HCT116 (cell line): ENCODE data around the gene GALC. TPM values are rescaled to one million over a fixed set of nuclear protein-coding genes. Genes with fewer than 3 reads are reported as not detected.

ENCODE experiments used
- ATAC-seq: fragments of 200-7000 bp; cut with Tn5 transposase; 2 replicates; pipeline ENCODE4 v1.9.1; 2020; ENCODE audit warnings: mild to moderate bottlenecking, moderate library complexity
- BruUV-seq: library from RNA; stranded (reverse); fragments of 400-500 nt; replicated peaks from 2 replicates; lab custom pipeline; 2021; lab: Mats Ljungman, UMichigan
- CTCF ChIA-PET: fragments of 300-600 bp; sonication (Branson Sonifier 250); formaldehyde crosslinking; loops from one replicate; lab custom pipeline; 2021; ENCODE audit warnings: antibody characterized with exemption; lab: Charles Lee
- POLR2A ChIA-PET: fragments of 300-600, 350-600 bp; sonication (Branson Sonifier 250); formaldehyde crosslinking; loops from one replicate; lab custom pipeline; 2021; ENCODE audit warnings: antibody characterized with exemption; lab: Charles Lee
- RAD21 ChIA-PET, 2 experiments: fragments of 300-600 bp; sonication (Branson Sonifier 250); formaldehyde crosslinking; loops; one replicate each; lab custom pipeline; 2023; ENCODE audit warnings: low total read pairs in 2 of 2; ENCODE audit not compliant: uncharacterized antibody in 2 of 2, unreplicated experiment in 2 of 2, low non-redundant PET in 1 of 2; lab: Charles Lee
- DNase-seq: peaks from one replicate; pipeline ENCODE4 v3.0.0-alpha.2; 2010; ENCODE audit warnings: low read depth, low spot score
- H2AFZ ChIP-seq: fragments of 200-600 bp; shearing (Covaris generic), sonication (generic); 2 replicates; pipeline ENCODE4 v1.6.1; 2017; ENCODE audit warnings: low read depth, mixed run types, mixed read lengths, antibody characterized with exemption, low read length; ENCODE audit not compliant: poor library complexity, severe bottlenecking
- H3K27ac ChIP-seq: 2 replicates; pipeline ENCODE4 v1.5.1; 2012; ENCODE audit warnings: low read depth, low read length
- H3K27me3 ChIP-seq: fragments of 200-600 bp; sonication (generic); 2 replicates; pipeline ENCODE4 v1.6.1; 2016; ENCODE audit warnings: mixed run types, low read length, mixed read lengths; ENCODE audit not compliant: insufficient read depth
- H3K36me3 ChIP-seq, 2 experiments: fragments of 200-500 bp in 1 of 2; fragments of 200-600 bp in 1 of 2; sonication (Bioruptor generic) in 1 of 2; sonication (generic) in 1 of 2; 2 replicates each; pipeline versions ENCODE4 v1.5.1 to v1.6.1; 2014 to 2016; ENCODE audit warnings: low read length in 2 of 2, inconsistent platforms in 1 of 2, mixed read lengths in 1 of 2, mixed run types in 1 of 2; ENCODE audit not compliant: insufficient read depth in 2 of 2, control insufficient read depth in 1 of 2
- H3K4me1 ChIP-seq, 2 experiments: fragments of 200-600 bp in 1 of 2; sonication (generic) in 1 of 2; 2 replicates each; pipeline versions ENCODE4 v1.5.1 to v1.6.1; 2012 to 2017; ENCODE audit warnings: low read length in 2 of 2, inconsistent platforms in 1 of 2, mild to moderate bottlenecking in 1 of 2, mixed read lengths in 1 of 2, mixed run types in 1 of 2, moderate library complexity in 1 of 2; ENCODE audit not compliant: insufficient read depth in 2 of 2, control insufficient read depth in 1 of 2
- H3K4me2 ChIP-seq: fragments of 200-600 bp; sonication (generic); 2 replicates; pipeline ENCODE4 v1.6.1; 2017; ENCODE audit warnings: mixed run types, low read length, mixed read lengths
- H3K4me3 ChIP-seq, 2 experiments: fragments of 200-600 bp in 1 of 2; sonication (generic) in 1 of 2; replicated peaks in 1 of 2; 2 replicates each; pipeline ENCODE4 v1.5.1; 2011 to 2016; ENCODE audit warnings: low read length in 2 of 2, control low read depth in 1 of 2, low read depth in 1 of 2, mild to moderate bottlenecking in 1 of 2, mixed read lengths in 1 of 2, mixed run types in 1 of 2
- H3K79me2 ChIP-seq: fragments of 200-600 bp; sonication (generic); 2 replicates; pipeline ENCODE4 v1.6.1; 2017; ENCODE audit warnings: mild to moderate bottlenecking, mixed run types, low read length, moderate library complexity, mixed read lengths; ENCODE audit not compliant: insufficient read depth
- H3K9ac ChIP-seq: fragments of 200-600 bp; sonication (generic); 2 replicates; pipeline ENCODE4 v1.6.1; 2016; ENCODE audit warnings: low read length, mixed read lengths
- H3K9me2 ChIP-seq: fragments of 200-600 bp; sonication (generic), shearing (Covaris generic); 2 replicates; pipeline ENCODE4 v1.6.1; 2017; ENCODE audit warnings: mixed run types, mild to moderate bottlenecking, moderate library complexity; ENCODE audit not compliant: insufficient read depth
- H3K9me3 ChIP-seq, 2 experiments: fragments of 200-500 bp in 1 of 2; fragments of 200-600 bp in 1 of 2; sonication (Bioruptor generic) in 1 of 2; sonication (generic) in 1 of 2; 2 replicates each; pipeline ENCODE4 v1.6.1; 2014 to 2017; ENCODE audit warnings: low read length in 2 of 2, mixed read lengths in 2 of 2, inconsistent platforms in 1 of 2, low read depth in 1 of 2, mild to moderate bottlenecking in 1 of 2, mixed run types in 1 of 2, moderate library complexity in 1 of 2; ENCODE audit not compliant: control insufficient read depth in 1 of 2, insufficient read depth in 1 of 2
- H4K20me1 ChIP-seq: fragments of 200-600 bp; sonication (generic), shearing (Covaris generic); 2 replicates; pipeline ENCODE4 v1.6.1; 2017; ENCODE audit warnings: mixed run types, mild to moderate bottlenecking, moderate library complexity; ENCODE audit not compliant: insufficient read depth
- ATF3 ChIP-seq: IDR thresholded peaks from 2 replicates; pipeline ENCODE4 v1.6.1; 2012
- CEBPB ChIP-seq: IDR thresholded peaks from 2 replicates; pipeline ENCODE4 v1.6.1; 2012; ENCODE audit warnings: low read depth
- EGR1 ChIP-seq: IDR thresholded peaks from 2 replicates; pipeline ENCODE4 v1.6.1; 2012; ENCODE audit warnings: low read depth
- ELF1 ChIP-seq: IDR thresholded peaks from 2 replicates; pipeline ENCODE4 v1.6.1; 2012; ENCODE audit warnings: low read depth, borderline replicate concordance
- FOSL1 ChIP-seq: IDR thresholded peaks from 2 replicates; pipeline ENCODE4 v1.6.1; 2012; ENCODE audit warnings: low read depth
- JUND ChIP-seq: IDR thresholded peaks from 2 replicates; pipeline ENCODE4 v1.6.1; 2012
- POLR2A ChIP-seq: IDR thresholded peaks from 2 replicates; pipeline ENCODE4 v1.7.0; 2011; ENCODE audit warnings: borderline replicate concordance; ENCODE audit not compliant: insufficient read depth, insufficient read length; ENCODE audit errors: extremely low read depth
- POLR2AphosphoS5 ChIP-seq: IDR thresholded peaks from 2 replicates; pipeline ENCODE4 v1.6.1; 2011; ENCODE audit warnings: mild to moderate bottlenecking, low read depth, low read length, moderate library complexity
- RAD21 ChIP-seq: IDR thresholded peaks from 2 replicates; pipeline ENCODE4 v1.6.1; 2012; ENCODE audit warnings: low read depth, mild to moderate bottlenecking
- SIN3A ChIP-seq: IDR thresholded peaks from 2 replicates; pipeline ENCODE4 v1.6.1; 2012; ENCODE audit warnings: low read depth
- SP1 ChIP-seq: IDR thresholded peaks from 2 replicates; pipeline ENCODE4 v1.6.1; 2012; ENCODE audit warnings: low read depth
- SRF ChIP-seq: IDR thresholded peaks from 2 replicates; pipeline ENCODE4 v1.6.1; 2012; ENCODE audit warnings: low read depth
- YY1 ChIP-seq: IDR thresholded peaks from 2 replicates; pipeline ENCODE4 v1.6.1; 2011; ENCODE audit warnings: low read length, low read depth, moderate library complexity, mild to moderate bottlenecking; ENCODE audit not compliant: insufficient replicate concordance; ENCODE audit errors: extremely low read depth
- ZBTB33 ChIP-seq: IDR thresholded peaks from 2 replicates; pipeline ENCODE4 v1.6.1; 2011; ENCODE audit warnings: mild to moderate bottlenecking, low read length, moderate library complexity; ENCODE audit not compliant: insufficient replicate concordance; ENCODE audit errors: extremely low read depth
- ZNF274 ChIP-seq: fragments of 200-500 bp; sonication (Bioruptor generic); IDR thresholded peaks from 2 replicates; pipeline ENCODE4 v1.6.1; 2014; ENCODE audit warnings: mild to moderate bottlenecking, low read depth, low read length, inconsistent platforms
- intact Hi-C: fragments of 100-400 bp; cut with micrococcal nuclease; formaldehyde crosslinking; loops from 2 replicates; pipeline ENCODE4 v1.10.0; 2022
- total RNA-seq: library from RNA; stranded (reverse); gene quantifications from one replicate; pipeline ENCODE4 v1.2.1, GENCODE V29; 2021; ENCODE audit not compliant: unreplicated experiment
- TF ChIP-seq, protein P1 (sequence below), 3 experiments: fragments of 200-600 bp in 1 of 3; sonication (generic) in 1 of 3; IDR thresholded peaks in 2 of 3; conservative IDR thresholded peaks in 1 of 3; 2 replicates each; pipeline ENCODE4 v1.5.1; 2012 to 2017; ENCODE audit warnings: low read depth in 2 of 3, low read length in 2 of 3, antibody characterized with exemption in 1 of 3, borderline replicate concordance in 1 of 3, control low read depth in 1 of 3, mild to moderate bottlenecking in 1 of 3, mixed read lengths in 1 of 3, mixed run types in 1 of 3, moderate library complexity in 1 of 3; ENCODE audit not compliant: insufficient read depth in 1 of 3
- TF ChIP-seq, protein P2 (sequence below): IDR thresholded peaks from 2 replicates; pipeline ENCODE4 v1.6.1; 2012; ENCODE audit warnings: low read depth

Gene GALC
- total RNA-seq, 1 experiment from 2014 or later, result 0.59 TPM

- TF ChIP-seq JUND (no peak), SRF (no peak), ZBTB33 (no peak), SP1 (no peak), YY1 (no peak), SIN3A (no peak), ELF1 (no peak), EGR1 (no peak), CEBPB (no peak), POLR2A (no peak), ZNF274 (no peak), RAD21 (no peak), ATF3 (no peak), FOSL1 (no peak), POLR2AphosphoS5 (no peak)
- TF ChIP-seq, protein P1, sequence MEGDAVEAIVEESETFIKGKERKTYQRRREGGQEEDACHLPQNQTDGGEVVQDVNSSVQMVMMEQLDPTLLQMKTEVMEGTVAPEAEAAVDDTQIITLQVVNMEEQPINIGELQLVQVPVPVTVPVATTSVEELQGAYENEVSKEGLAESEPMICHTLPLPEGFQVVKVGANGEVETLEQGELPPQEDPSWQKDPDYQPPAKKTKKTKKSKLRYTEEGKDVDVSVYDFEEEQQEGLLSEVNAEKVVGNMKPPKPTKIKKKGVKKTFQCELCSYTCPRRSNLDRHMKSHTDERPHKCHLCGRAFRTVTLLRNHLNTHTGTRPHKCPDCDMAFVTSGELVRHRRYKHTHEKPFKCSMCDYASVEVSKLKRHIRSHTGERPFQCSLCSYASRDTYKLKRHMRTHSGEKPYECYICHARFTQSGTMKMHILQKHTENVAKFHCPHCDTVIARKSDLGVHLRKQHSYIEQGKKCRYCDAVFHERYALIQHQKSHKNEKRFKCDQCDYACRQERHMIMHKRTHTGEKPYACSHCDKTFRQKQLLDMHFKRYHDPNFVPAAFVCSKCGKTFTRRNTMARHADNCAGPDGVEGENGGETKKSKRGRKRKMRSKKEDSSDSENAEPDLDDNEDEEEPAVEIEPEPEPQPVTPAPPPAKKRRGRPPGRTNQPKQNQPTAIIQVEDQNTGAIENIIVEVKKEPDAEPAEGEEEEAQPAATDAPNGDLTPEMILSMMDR (IDR thresholded peaks at IDR 0.05 in 2 of 3, conservative IDR thresholded peaks at IDR 0.05 in 1 of 3; ENCODE audit: borderline replicate concordance in 1 of 3, insufficient read depth in 1 of 3, low read depth in 2 of 3, low read length in 2 of 3), result no peak
- TF ChIP-seq, protein P2, sequence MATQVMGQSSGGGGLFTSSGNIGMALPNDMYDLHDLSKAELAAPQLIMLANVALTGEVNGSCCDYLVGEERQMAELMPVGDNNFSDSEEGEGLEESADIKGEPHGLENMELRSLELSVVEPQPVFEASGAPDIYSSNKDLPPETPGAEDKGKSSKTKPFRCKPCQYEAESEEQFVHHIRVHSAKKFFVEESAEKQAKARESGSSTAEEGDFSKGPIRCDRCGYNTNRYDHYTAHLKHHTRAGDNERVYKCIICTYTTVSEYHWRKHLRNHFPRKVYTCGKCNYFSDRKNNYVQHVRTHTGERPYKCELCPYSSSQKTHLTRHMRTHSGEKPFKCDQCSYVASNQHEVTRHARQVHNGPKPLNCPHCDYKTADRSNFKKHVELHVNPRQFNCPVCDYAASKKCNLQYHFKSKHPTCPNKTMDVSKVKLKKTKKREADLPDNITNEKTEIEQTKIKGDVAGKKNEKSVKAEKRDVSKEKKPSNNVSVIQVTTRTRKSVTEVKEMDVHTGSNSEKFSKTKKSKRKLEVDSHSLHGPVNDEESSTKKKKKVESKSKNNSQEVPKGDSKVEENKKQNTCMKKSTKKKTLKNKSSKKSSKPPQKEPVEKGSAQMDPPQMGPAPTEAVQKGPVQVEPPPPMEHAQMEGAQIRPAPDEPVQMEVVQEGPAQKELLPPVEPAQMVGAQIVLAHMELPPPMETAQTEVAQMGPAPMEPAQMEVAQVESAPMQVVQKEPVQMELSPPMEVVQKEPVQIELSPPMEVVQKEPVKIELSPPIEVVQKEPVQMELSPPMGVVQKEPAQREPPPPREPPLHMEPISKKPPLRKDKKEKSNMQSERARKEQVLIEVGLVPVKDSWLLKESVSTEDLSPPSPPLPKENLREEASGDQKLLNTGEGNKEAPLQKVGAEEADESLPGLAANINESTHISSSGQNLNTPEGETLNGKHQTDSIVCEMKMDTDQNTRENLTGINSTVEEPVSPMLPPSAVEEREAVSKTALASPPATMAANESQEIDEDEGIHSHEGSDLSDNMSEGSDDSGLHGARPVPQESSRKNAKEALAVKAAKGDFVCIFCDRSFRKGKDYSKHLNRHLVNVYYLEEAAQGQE, result no peak
- no peak for ATAC-seq
- Histone ChIP-seq H3K27me3 (no peaks in the 10 kb centered on the region), H3K27ac (no peak overlapping the region), H3K9ac (no peak overlapping the region), H2AFZ (no peak overlapping the region), H3K36me3 (no peaks in the 10 kb centered on the region), H3K4me2 (no peak overlapping the region), H3K79me2 (no peaks in the 10 kb centered on the region), H3K9me2 (no peaks in the 10 kb centered on the region), H3K4me3 (no peak overlapping the region), H3K9me3 (peaks cover 0 to 4% of the 10 kb centered on the region in 2 experiments; a peak in 2 of 4 replicates), H3K4me1 (no peaks in the 10 kb centered on the region), H4K20me1 (no peaks in the 10 kb centered on the region)
- POLR2A ChIA-PET, result no interaction called here
- no peak for DNase-seq
- CTCF ChIA-PET, result no interaction called here
- RAD21 ChIA-PET, result no interaction called here
- intact Hi-C loops, result no loop called here
- BruUV-seq, result no TSS peak
These were observed 76.7 kb downstream of the GALC start for GRCh38 chr14:87916103-87916885.
